B cell (primary cell): ENCODE measurements around the gene AURKA. TPM values are rescaled to one million over a fixed set of nuclear protein-coding genes. Genes with fewer than 3 reads are reported as not detected.

Source experiments
- ATAC-seq: fragments of 200-7000 bp; cut with Tn5 transposase; one replicate; pipeline ENCODE4 v1.10.0; 2021; ENCODE audit warnings: low read depth, mild to moderate bottlenecking, moderate number of reproducible peaks, moderate library complexity
- CTCF ChIA-PET: fragments of 350-600 bp; sonication (Branson Sonifier 250); formaldehyde crosslinking; loops from one replicate; lab custom pipeline; 2021; ENCODE audit warnings: antibody characterized with exemption, inconsistent platforms; lab: Charles Lee
- POLR2A ChIA-PET: fragments of 350-600 bp; sonication (Branson Sonifier 250); formaldehyde crosslinking; loops from one replicate; lab custom pipeline; 2021; ENCODE audit warnings: antibody characterized with exemption; lab: Charles Lee
- DNase-seq: peaks from one replicate; pipeline ENCODE4 v3.0.0; 2013
- H2AFZ ChIP-seq: 2 replicates; pipeline ENCODE4 v1.6.1; 2012; ENCODE audit warnings: mild to moderate bottlenecking, low read depth, low read length; ENCODE audit not compliant: insufficient read depth, poor library complexity, severe bottlenecking
- H3K27ac ChIP-seq, 2 donors: 1 replicate in 1 of 2; 2 replicates in 1 of 2; pipeline ENCODE4 v1.5.1; 2012 to 2013; ENCODE audit warnings: low read length in 2 of 2, mild to moderate bottlenecking in 2 of 2, moderate library complexity in 1 of 2
- H3K27me3 ChIP-seq, 4 experiments: fragments of 200-600 bp in 1 of 4; sonication (generic) in 1 of 4; replicated peaks in 1 of 4; 1 replicate in 2 of 4; 2 replicates in 2 of 4; pipeline versions ENCODE4 v1.6.1 to v1.7.0; 2013 to 2016; ENCODE audit warnings: low read length in 3 of 4, mild to moderate bottlenecking in 2 of 4, mixed read lengths in 1 of 4, moderate library complexity in 1 of 4; ENCODE audit not compliant: insufficient read depth in 4 of 4, control insufficient read depth in 3 of 4; ENCODE audit errors: control extremely low read depth in 1 of 4
- H3K36me3 ChIP-seq, 2 experiments: replicated peaks in 1 of 2; 1 replicate in 1 of 2; 2 replicates in 1 of 2; pipeline versions ENCODE4 v1.6.1 to v1.7.1; 2013; ENCODE audit warnings: low read length in 1 of 2; ENCODE audit not compliant: insufficient read depth in 2 of 2, control insufficient read depth in 1 of 2; ENCODE audit errors: control extremely low read depth in 1 of 2, extremely low read depth in 1 of 2
- H3K4me1 ChIP-seq, 2 donors: fragments of 200-600 bp in 1 of 2; sonication (generic) in 1 of 2; 1 replicate in 1 of 2; 2 replicates in 1 of 2; pipeline versions ENCODE4 v1.5.1 to v1.6.1; 2013 to 2017; ENCODE audit warnings: low read length in 2 of 2; ENCODE audit not compliant: control insufficient read depth in 2 of 2, insufficient read depth in 2 of 2
- H3K4me2 ChIP-seq: replicated peaks from 2 replicates; pipeline ENCODE3; 2012; ENCODE audit warnings: mild to moderate bottlenecking, low read depth, low read length; ENCODE audit not compliant: poor library complexity, severe bottlenecking
- H3K4me3 ChIP-seq, 5 experiments: fragments of 200-600 bp in 1 of 5; sonication (generic) in 1 of 5; 1 replicate in 3 of 5; 2 replicates in 2 of 5; pipeline versions ENCODE4 v1.5.1 to v1.7.0; 2011 to 2016; ENCODE audit warnings: low read length in 4 of 5, mild to moderate bottlenecking in 4 of 5, low read depth in 2 of 5, control low read depth in 1 of 5, moderate library complexity in 1 of 5; ENCODE audit not compliant: insufficient read depth in 1 of 5; ENCODE audit errors: control extremely low read depth in 1 of 5, extremely low read depth in 1 of 5
- H3K79me2 ChIP-seq: fragments of 200-600 bp; sonication (generic); one replicate; pipeline ENCODE4 v1.6.0; 2016; ENCODE audit warnings: low read length; ENCODE audit not compliant: control insufficient read depth, insufficient read depth
- H3K9ac ChIP-seq: fragments of 200-600 bp; sonication (generic); 2 replicates; pipeline ENCODE4 v1.6.1; 2017; ENCODE audit warnings: mild to moderate bottlenecking, low read length, moderate library complexity
- H3K9me3 ChIP-seq, 3 donors: one replicate each; pipeline versions ENCODE4 v1.6.1 to v1.7.1; 2013; ENCODE audit warnings: low read length in 2 of 3; ENCODE audit not compliant: control insufficient read depth in 2 of 3, insufficient read depth in 1 of 3; ENCODE audit errors: control extremely low read depth in 1 of 3
- H4K20me1 ChIP-seq: 2 replicates; pipeline ENCODE4 v1.6.0; 2012; ENCODE audit warnings: mild to moderate bottlenecking, low read length; ENCODE audit not compliant: insufficient read depth, control insufficient read depth, poor library complexity, severe bottlenecking
- H3K27ac Mint-ChIP-seq: one replicate; pipeline ENCODE4 v1.8.0; 2021; ENCODE audit warnings: mixed read lengths
- H3K27me3 Mint-ChIP-seq: one replicate; pipeline ENCODE4 v1.8.0; 2021; ENCODE audit warnings: mixed read lengths
- H3K4me1 Mint-ChIP-seq: one replicate; pipeline ENCODE4 v1.8.0; 2021; ENCODE audit warnings: mixed read lengths
- H3K4me3 Mint-ChIP-seq: one replicate; pipeline ENCODE4 v1.8.0; 2021; ENCODE audit warnings: mixed read lengths
- H3K9me3 Mint-ChIP-seq: one replicate; pipeline ENCODE4 v1.8.0; 2022; ENCODE audit warnings: mixed read lengths; ENCODE audit not compliant: insufficient read depth
- EZH2 ChIP-seq: IDR thresholded peaks from 2 replicates; pipeline ENCODE4 v1.6.1; 2012; ENCODE audit warnings: borderline replicate concordance, low read depth, mild to moderate bottlenecking, moderate library complexity, low read length; ENCODE audit not compliant: insufficient read depth, poor library complexity, severe bottlenecking
- WGBS: methylation state at CpG from one replicate; pipeline ENCODE4 v1.1.5; 2013; ENCODE audit warnings: missing lambda C conversion rate; ENCODE audit not compliant: insufficient coverage; 5-methylcytosine and 5-hydroxymethylcytosine counted together
- intact Hi-C: fragments of 100-400 bp; cut with micrococcal nuclease; formaldehyde crosslinking; loops from one replicate; pipeline ENCODE4 v1.10.0; 2022
- polyA plus RNA-seq: library from polyadenylated mRNA; depleted of rRNA; stranded (reverse); fragments of >200 nt; gene quantifications from 2 replicates; pipeline ENCODE4 v1.2.3, GENCODE V29; 2012
- total RNA-seq, 2 donors: library from RNA; stranded (reverse); fragments of 120-200 nt in 1 of 2; gene quantifications; 1 replicate in 1 of 2; 2 replicates in 1 of 2; pipeline versions ENCODE4 v1.2.3 to v1.2.4, GENCODE V29; 2013 to 2022
- TF ChIP-seq, protein P1 (sequence below): fragments of 200-600 bp; IDR thresholded peaks from one replicate; pipeline ENCODE4 v1.8.0; 2022; ENCODE audit warnings: antibody characterized with exemption, mild to moderate bottlenecking

The AURKA gene
- total and polyA plus RNA-seq, 2 donors (not counting 1 experiment from before 2014, with no cell fraction given) = 0.86 to 3.9 TPM

DNA sequence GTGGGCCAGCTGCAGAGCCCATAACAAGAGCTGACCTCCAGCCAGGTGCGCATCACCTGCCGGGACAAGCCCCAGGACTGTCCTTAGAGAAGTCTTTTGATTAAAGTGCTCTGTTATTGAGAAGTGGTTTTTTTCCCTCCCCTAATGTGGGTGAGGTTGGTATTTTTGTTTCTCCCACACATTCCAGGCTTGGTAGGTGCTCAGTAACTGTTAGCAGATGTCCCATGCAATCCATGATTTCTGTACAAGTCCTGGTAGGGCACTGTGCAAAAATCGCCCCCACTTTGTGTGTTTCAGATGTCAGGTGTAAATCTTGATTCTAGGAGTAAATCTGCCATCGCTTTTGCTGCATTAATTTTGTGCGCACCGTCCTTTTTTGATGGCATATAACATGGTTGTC lies 28.5 kb downstream of the AURKA start:
- Histone ChIP-seq H3K9ac (no peak overlapping the region), H3K36me3 (no peaks in the 10 kb centered on the region), H3K9me3 (no peaks in the 10 kb centered on the region), H3K4me1 (peaks cover 0 to 9% of the 10 kb centered on the region in 2 donors), H4K20me1 (no peaks in the 10 kb centered on the region), H3K4me2 (no peak overlapping the region), H3K27ac (no peak overlapping the region), H3K79me2 (no peaks in the 10 kb centered on the region), H2AFZ (no peak overlapping the region), H3K4me3 (no peak overlapping the region), H3K27me3 (no peaks in the 10 kb centered on the region)
- TF ChIP-seq, protein P1, sequence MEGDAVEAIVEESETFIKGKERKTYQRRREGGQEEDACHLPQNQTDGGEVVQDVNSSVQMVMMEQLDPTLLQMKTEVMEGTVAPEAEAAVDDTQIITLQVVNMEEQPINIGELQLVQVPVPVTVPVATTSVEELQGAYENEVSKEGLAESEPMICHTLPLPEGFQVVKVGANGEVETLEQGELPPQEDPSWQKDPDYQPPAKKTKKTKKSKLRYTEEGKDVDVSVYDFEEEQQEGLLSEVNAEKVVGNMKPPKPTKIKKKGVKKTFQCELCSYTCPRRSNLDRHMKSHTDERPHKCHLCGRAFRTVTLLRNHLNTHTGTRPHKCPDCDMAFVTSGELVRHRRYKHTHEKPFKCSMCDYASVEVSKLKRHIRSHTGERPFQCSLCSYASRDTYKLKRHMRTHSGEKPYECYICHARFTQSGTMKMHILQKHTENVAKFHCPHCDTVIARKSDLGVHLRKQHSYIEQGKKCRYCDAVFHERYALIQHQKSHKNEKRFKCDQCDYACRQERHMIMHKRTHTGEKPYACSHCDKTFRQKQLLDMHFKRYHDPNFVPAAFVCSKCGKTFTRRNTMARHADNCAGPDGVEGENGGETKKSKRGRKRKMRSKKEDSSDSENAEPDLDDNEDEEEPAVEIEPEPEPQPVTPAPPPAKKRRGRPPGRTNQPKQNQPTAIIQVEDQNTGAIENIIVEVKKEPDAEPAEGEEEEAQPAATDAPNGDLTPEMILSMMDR = no peak
- no peak for TF ChIP-seq EZH2
- ChIA-PET CTCF (no interaction called here), POLR2A (no interaction called here)
- Mint-ChIP-seq H3K27ac (no peak overlapping the region), H3K27me3 (no peaks in the 10 kb centered on the region), H3K4me1 (peaks cover 8% of the 10 kb centered on the region), H3K4me3 (no peak overlapping the region), H3K9me3 (no peaks in the 10 kb centered on the region)
- intact Hi-C loops = no loop called here
- WGBS = 87% methylated on average over 6 of the region's 6 CpGs
- DNase-seq (no peak), ATAC-seq (no peak)

DNA sequence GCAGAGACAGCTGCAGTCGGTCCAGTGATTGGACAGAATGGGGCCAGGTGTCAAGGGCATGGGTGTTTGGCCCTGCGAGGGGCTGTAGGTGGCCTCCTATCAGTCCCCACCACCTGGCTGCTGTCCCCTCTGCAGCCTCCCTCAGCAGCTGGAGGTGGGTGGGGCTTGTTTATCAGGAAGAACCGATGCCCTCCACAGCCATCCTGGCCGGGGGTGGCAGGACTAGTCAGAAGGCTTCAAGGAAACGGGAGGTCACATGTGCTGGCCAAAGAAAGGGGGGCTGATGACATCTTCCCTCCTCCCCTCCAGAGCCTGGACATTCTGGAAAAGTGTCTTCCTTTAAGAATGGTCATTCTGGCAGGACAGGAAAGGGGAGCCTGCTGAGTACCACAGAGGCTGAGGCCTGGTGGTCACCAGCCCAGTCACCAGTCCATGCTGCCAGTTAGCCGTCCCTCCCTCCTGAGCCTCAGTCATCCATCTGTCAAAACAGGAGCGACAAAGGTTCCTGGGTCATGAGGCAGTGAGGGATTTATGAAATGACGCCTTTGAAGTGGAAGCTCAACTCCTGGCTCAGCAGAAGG lies 29.1 kb downstream of the AURKA start:
- intact Hi-C loops = no loop called here
- Histone ChIP-seq H3K27me3 (no peaks in the 10 kb centered on the region), H4K20me1 (no peaks in the 10 kb centered on the region), H3K79me2 (no peaks in the 10 kb centered on the region), H2AFZ (no peak overlapping the region), H3K9me3 (no peaks in the 10 kb centered on the region), H3K27ac (no peak overlapping the region), H3K4me3 (no peak overlapping the region), H3K4me1 (peaks cover 0 to 15% of the 10 kb centered on the region in 2 donors), H3K36me3 (no peaks in the 10 kb centered on the region), H3K9ac (no peak overlapping the region), H3K4me2 (no peak overlapping the region)
- Mint-ChIP-seq H3K4me1 (peaks cover 12% of the 10 kb centered on the region), H3K27ac (no peak overlapping the region), H3K27me3 (no peaks in the 10 kb centered on the region), H3K4me3 (no peak overlapping the region), H3K9me3 (no peaks in the 10 kb centered on the region)
- TF ChIP-seq, protein P1 = no peak
- no peak for TF ChIP-seq EZH2
- 30% methylated on average over 2 of the region's 8 CpGs for WGBS
- POLR2A ChIA-PET = no interaction called here
- ATAC-seq = no peak
- no peak for DNase-seq
- CTCF ChIA-PET = no interaction called here
